IPS-15b (cell line): ENCODE data around the gene EXPH5.
"Not testable (repeated sequence)": the region's sequence is repeated elsewhere in the genome, so short reads cannot be mapped to it uniquely, and the experiment has no call there.

Experiments used
- H3K27me3 ChIP-seq: one replicate; pipeline ENCODE4 v1.6.1; 2013; ENCODE audit warnings: low read length; ENCODE audit not compliant: control insufficient read depth, insufficient read depth
- H3K36me3 ChIP-seq: one replicate; pipeline ENCODE4 v1.6.1; 2013; ENCODE audit warnings: low read length; ENCODE audit not compliant: control insufficient read depth, insufficient read depth
- H3K4me1 ChIP-seq: one replicate; pipeline ENCODE4 v1.6.1; 2013; ENCODE audit warnings: mild to moderate bottlenecking, low read length; ENCODE audit not compliant: control insufficient read depth, insufficient read depth
- H3K4me3 ChIP-seq: one replicate; pipeline ENCODE4 v1.5.1; 2013; ENCODE audit warnings: low read depth, low read length
- H3K9ac ChIP-seq: one replicate; pipeline ENCODE4 v1.6.1; 2013; ENCODE audit warnings: low read depth, mild to moderate bottlenecking, low read length
- H3K9me3 ChIP-seq: one replicate; pipeline ENCODE4 v1.6.1; 2013; ENCODE audit warnings: mild to moderate bottlenecking, low read length; ENCODE audit not compliant: control insufficient read depth, insufficient read depth

Gene EXPH5

DNA sequence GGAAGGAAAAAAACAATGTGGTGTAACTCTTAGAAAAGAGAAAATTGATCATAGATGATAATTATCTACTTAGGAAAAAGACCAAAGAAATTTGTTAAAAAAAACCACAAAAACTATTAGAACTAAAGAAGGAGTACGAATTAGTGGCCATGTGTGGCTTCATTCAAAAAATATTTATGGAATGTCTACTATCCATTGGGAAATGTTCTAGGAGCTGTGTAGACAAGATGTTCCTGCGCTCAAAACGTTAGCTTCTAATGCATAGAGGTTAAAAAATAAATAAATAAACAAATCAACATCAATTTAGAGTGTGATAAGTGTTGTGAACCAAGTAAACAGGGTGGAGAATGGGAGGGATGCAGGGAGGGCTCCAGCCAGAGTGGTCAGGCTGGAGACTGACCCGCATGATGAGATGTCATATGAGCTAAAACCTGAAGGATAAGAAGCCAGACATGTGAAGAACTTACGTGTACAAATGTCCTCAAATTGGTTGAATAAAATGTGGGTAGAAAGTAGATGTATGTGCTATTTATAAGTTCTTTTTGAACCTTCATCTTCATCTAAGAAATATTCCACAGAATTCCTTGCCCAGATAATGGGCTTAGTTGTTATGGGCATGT lies 4.3 kb upstream of the EXPH5 start:
- peaks cover 2% of the 10 kb centered on the region for H3K27me3 ChIP-seq
- peaks cover 10% of the 10 kb centered on the region for H3K4me1 ChIP-seq
- H3K4me3 ChIP-seq = no peak overlapping the region
- no peak overlapping the region for H3K9ac ChIP-seq
- no peaks in the 10 kb centered on the region for H3K36me3 ChIP-seq
- no peaks in the 10 kb centered on the region for H3K9me3 ChIP-seq

- Histone ChIP-seq H3K4me1 (peaks cover 10% of the 10 kb centered on the region), H3K9me3 (no peaks in the 10 kb centered on the region), H3K27me3 (peaks cover 13% of the 10 kb centered on the region), H3K36me3 (no peaks in the 10 kb centered on the region), H3K9ac (no peak overlapping the region), H3K4me3 (no peak overlapping the region)
Measured at GRCh38 chr11:108596701-108597100, 3.1 kb upstream of the EXPH5 start.

- Histone ChIP-seq H3K4me1 (peaks cover 10% of the 10 kb centered on the region), H3K36me3 (no peaks in the 10 kb centered on the region), H3K9me3 (no peaks in the 10 kb centered on the region), H3K27me3 (peaks cover 17% of the 10 kb centered on the region), H3K4me3 (peak overlapping the region; percentile 4), H3K9ac (no peak overlapping the region)
Measured at GRCh38 chr11:108593923-108594434, 411 bp upstream of the EXPH5 start.

GRCh38 chr11:108592591-108593213 lies 866 bp downstream of the EXPH5 start:
- Histone ChIP-seq H3K4me3 (peak overlapping the region; percentile 56), H3K4me1 (peaks cover 10% of the 10 kb centered on the region), H3K36me3 (no peaks in the 10 kb centered on the region), H3K27me3 (peaks cover 17% of the 10 kb centered on the region), H3K9me3 (no peaks in the 10 kb centered on the region), H3K9ac (peak overlapping the region; percentile 6)

DNA sequence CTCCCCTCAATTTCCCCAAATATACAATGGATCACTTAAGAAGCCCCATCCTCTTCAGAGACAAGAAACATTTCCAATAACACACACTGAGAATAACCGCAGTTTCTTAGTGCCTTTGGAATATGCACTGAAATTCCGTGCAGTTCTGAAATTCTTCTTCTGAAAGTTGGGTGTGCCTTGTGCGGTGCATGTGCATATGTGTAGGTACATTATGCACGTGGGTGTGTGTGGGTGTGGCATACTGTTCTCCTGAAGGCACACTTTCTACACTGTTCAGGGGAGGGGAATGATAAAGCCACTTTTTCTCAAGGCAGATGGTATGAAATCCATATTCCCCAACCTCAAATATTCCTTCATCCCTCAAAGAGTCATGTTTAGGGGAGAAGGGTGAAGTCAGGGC lies 1.7 kb downstream of the EXPH5 start:
- Histone ChIP-seq H3K9ac (no peak overlapping the region), H3K4me1 (peaks cover 13% of the 10 kb centered on the region), H3K27me3 (peaks cover 17% of the 10 kb centered on the region), H3K9me3 (no peaks in the 10 kb centered on the region), H3K36me3 (no peaks in the 10 kb centered on the region), H3K4me3 (peak overlapping the region; percentile 56)

DNA sequence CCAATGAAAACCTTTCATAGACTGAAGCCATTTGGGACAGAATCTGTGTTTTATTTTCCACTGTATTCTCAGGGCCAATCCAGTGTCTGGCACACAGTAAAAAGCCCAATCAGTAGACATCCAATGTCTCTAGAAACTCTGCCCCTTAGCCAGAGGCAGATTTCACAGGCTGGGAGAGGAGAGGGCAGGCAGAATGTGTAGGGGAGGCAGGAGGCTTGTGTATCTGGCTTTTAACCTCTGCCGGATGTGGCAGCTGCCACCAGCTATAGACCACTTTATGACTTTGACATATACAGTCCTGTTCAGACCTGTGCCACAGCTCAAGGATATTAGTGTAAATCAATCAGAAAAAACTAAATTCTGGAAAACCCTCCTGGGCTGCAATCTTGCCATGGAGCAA lies 4.4 kb downstream of the EXPH5 start:
- no peak overlapping the region for H3K9ac ChIP-seq
- no peak overlapping the region for H3K4me3 ChIP-seq
- no peaks in the 10 kb centered on the region for H3K36me3 ChIP-seq
- H3K27me3 ChIP-seq = peaks cover 14% of the 10 kb centered on the region
- no peaks in the 10 kb centered on the region for H3K9me3 ChIP-seq
- peaks cover 5% of the 10 kb centered on the region for H3K4me1 ChIP-seq

DNA sequence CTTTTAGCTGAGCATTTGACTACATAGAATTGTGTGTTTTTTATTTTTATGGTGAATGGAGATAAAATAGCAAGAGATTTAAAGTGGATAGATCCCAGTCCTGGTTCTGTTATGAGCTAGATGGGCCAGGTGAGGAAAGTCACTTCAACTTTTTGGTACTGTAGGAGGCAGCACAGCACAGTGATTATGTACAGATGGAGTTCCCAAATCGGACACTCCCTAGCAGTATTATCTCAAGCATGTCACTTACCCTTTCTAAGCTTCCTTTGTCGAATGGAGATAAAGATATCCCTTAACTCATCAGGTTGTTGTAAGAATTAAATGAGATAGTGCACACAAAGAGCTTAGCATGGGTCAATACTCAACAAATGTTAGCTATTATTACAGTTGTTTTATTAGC lies 5.3 kb downstream of the EXPH5 start:
- H3K4me1 ChIP-seq = peaks cover 3% of the 10 kb centered on the region
- H3K9ac ChIP-seq = no peak overlapping the region
- H3K9me3 ChIP-seq = no peaks in the 10 kb centered on the region
- no peak overlapping the region for H3K4me3 ChIP-seq
- peaks cover 14% of the 10 kb centered on the region for H3K27me3 ChIP-seq
- H3K36me3 ChIP-seq = no peaks in the 10 kb centered on the region

DNA sequence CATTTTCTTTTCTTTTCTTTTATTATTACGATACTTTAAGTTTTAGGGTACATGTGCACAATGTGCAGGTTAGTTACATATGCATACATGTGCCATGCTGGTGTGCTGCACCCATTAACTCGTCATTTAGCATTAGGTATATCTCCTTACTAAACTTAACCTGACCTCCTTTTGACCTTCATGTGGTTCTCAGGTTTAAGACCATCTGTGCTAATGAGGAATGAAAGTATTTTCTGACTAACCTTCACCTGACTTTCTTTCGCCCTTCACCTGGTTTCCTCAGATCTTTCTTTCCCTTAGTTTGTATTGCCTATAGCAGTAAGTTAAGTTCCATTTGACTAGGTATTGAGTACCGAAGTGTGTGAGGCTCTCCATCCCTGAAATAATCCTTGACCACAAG lies 6.5 kb downstream of the EXPH5 start:
- no peaks in the 10 kb centered on the region for H3K9me3 ChIP-seq
- H3K36me3 ChIP-seq = no peaks in the 10 kb centered on the region
- H3K4me1 ChIP-seq = peaks cover 3% of the 10 kb centered on the region
- H3K4me3 ChIP-seq = no peak overlapping the region
- peaks cover 8% of the 10 kb centered on the region for H3K27me3 ChIP-seq
- no peak overlapping the region for H3K9ac ChIP-seq

GRCh38 chr11:108586600-108586999 lies 7.0 kb downstream of the EXPH5 start:
- H3K27me3 ChIP-seq = peaks cover 3% of the 10 kb centered on the region
- H3K36me3 ChIP-seq = no peaks in the 10 kb centered on the region
- H3K9ac ChIP-seq = no peak overlapping the region
- H3K9me3 ChIP-seq = no peaks in the 10 kb centered on the region
- H3K4me1 ChIP-seq = peaks cover 3% of the 10 kb centered on the region
- no peak overlapping the region for H3K4me3 ChIP-seq

DNA sequence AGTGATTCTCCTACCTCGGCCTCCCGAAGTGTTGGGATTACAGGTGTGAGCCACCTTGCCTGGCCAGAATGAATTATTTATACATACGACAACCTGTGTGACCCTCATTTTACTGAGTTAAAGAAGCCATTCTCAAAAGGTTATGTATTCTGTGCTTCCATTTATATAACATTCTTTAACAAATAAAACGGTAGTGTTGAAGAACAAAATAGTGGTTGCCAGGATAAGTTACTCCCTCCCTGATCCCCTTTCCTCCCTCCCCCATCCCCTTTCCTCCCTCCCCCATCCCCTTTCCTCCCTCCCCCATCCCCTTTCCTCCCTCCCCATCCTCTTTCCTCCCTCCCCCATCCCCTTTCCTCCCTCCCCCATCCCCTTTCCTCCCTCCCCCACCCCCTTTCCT lies 7.4 kb downstream of the EXPH5 start:
- not testable (repeated sequence) for H3K4me1 ChIP-seq, H3K9me3 ChIP-seq, H3K27me3 ChIP-seq, H3K4me3 ChIP-seq, H3K36me3 ChIP-seq, H3K9ac ChIP-seq

- H3K4me1 ChIP-seq = peaks cover 3% of the 10 kb centered on the region
- no peak overlapping the region for H3K4me3 ChIP-seq
- no peak overlapping the region for H3K9ac ChIP-seq
- no peaks in the 10 kb centered on the region for H3K36me3 ChIP-seq
- no peaks in the 10 kb centered on the region for H3K9me3 ChIP-seq
- no peaks in the 10 kb centered on the region for H3K27me3 ChIP-seq
Measured at GRCh38 chr11:108584973-108585372, 8.6 kb downstream of the EXPH5 start.

- H3K36me3 ChIP-seq = no peaks in the 10 kb centered on the region
- H3K27me3 ChIP-seq = no peaks in the 10 kb centered on the region
- H3K4me1 ChIP-seq = no peaks in the 10 kb centered on the region
- no peak overlapping the region for H3K4me3 ChIP-seq
- no peak overlapping the region for H3K9ac ChIP-seq
- H3K9me3 ChIP-seq = no peaks in the 10 kb centered on the region
Measured at GRCh38 chr11:108580645-108581044, 12.9 kb downstream of the EXPH5 start.
